Kidney tubule cell (primary cell): ENCODE results near the gene ARSI.

Experiments used
- DNase-seq: peaks from one replicate; pipeline ENCODE4 v3.0.0-alpha.2; 2018; ENCODE audit warnings: low spot score

ARSI gene

GRCh38 chr5:150293091-150293941 lies 9.4 kb downstream of the ARSI start:
- DNase-seq = no peak

- DNase-seq = no peak
These were observed 11.0 kb downstream of the ARSI start for GRCh38 chr5:150291388-150292385.

- no peak for DNase-seq
These were observed 12.9 kb downstream of the ARSI start, which contains the start of gene CAMK2A for GRCh38 chr5:150289551-150290390. Gene CAMK2A (minus strand): TSS chr5:150289773. CDS start chr5:150289625, 148 bp downstream.

- no peak for DNase-seq
These were observed 13.9 kb downstream of the ARSI start for GRCh38 chr5:150288791-150289190.

GRCh38 chr5:150288361-150288760 lies 14.3 kb downstream of the ARSI start:
- DNase-seq = no peak

GRCh38 chr5:150286820-150287219 lies 15.9 kb downstream of the ARSI start:
- DNase-seq = peak; percentile 23

- no peak for DNase-seq
These were observed 17.6 kb downstream of the ARSI start for GRCh38 chr5:150285114-150285513.

GRCh38 chr5:150284311-150284710 lies 18.4 kb downstream of the ARSI start:
- no peak for DNase-seq

GRCh38 chr5:150283904-150284303 lies 18.8 kb downstream of the ARSI start:
- DNase-seq = no peak

- DNase-seq = no peak
These were observed 20.7 kb downstream of the ARSI start for GRCh38 chr5:150281987-150282386.

- DNase-seq = no peak
These were observed 23.2 kb downstream of the ARSI start for GRCh38 chr5:150279330-150280020.

- peak; percentile 59 for DNase-seq
These were observed 23.8 kb downstream of the ARSI start for GRCh38 chr5:150278916-150279315.

- DNase-seq = peak; percentile 9
These were observed 24.5 kb downstream of the ARSI start for GRCh38 chr5:150278046-150278730.

- no peak for DNase-seq
These were observed 25.7 kb downstream of the ARSI start for GRCh38 chr5:150277043-150277442.

GRCh38 chr5:150274811-150275210 lies 27.9 kb downstream of the ARSI start:
- no peak for DNase-seq

GRCh38 chr5:150272531-150272930 lies 30.2 kb downstream of the ARSI start:
- peak; percentile 42 for DNase-seq

- DNase-seq = no peak
These were observed 30.8 kb downstream of the ARSI start for GRCh38 chr5:150271923-150272322.

- DNase-seq = no peak
These were observed 31.4 kb downstream of the ARSI start for GRCh38 chr5:150271296-150271692.

GRCh38 chr5:150270541-150271295 lies 32.0 kb downstream of the ARSI start:
- DNase-seq = no peak

GRCh38 chr5:150266871-150267291 lies 35.8 kb downstream of the ARSI start:
- no peak for DNase-seq
